Adrenal gland (tissue), 5 donors: ENCODE results near the gene MAP1B.

ENCODE experiments used
- POLR2A ChIP-seq, 2 donors: fragments of 450-650 bp; IDR thresholded peaks; one replicate each; pipeline ENCODE4 v1.6.1; 2017; ENCODE audit warnings: antibody characterized with exemption in 2 of 2, mild to moderate bottlenecking in 2 of 2, moderate library complexity in 1 of 2
- TF ChIP-seq, protein P1 (sequence below), 6 experiments: fragments of 450-650 bp in 4 of 6; fragments of 200-600 bp in 2 of 6; sonication (generic) in 1 of 6; IDR thresholded peaks; 1 replicate in 5 of 6; 2 replicates in 1 of 6; pipeline versions ENCODE4 v1.5.1 to v1.8.0; 2016 to 2021; ENCODE audit warnings: antibody characterized with exemption in 6 of 6, mild to moderate bottlenecking in 2 of 6, moderate library complexity in 1 of 6
- donor health status: DM: no; HTN: no; CAD: no.

DNA sequence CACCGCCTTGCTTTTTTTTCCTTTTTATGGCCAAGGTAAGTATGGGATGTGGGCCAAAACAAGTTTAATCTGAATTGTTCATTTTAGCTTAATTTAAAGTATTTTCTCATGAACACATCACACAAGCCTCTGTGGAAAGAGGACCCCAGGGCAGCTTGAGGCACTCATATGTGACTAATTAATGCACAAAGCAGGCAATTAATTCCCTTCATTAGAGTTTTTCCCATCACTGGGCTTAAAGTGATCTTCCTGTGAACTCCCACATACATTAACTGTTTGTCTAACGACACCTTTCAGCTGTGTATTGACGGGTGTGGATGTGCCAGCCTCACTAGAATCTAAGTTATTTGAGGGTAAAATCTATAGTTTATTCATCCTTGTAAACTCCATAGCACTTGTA lies 109.5 kb downstream of the MAP1B start:
- TF ChIP-seq, protein P1, sequence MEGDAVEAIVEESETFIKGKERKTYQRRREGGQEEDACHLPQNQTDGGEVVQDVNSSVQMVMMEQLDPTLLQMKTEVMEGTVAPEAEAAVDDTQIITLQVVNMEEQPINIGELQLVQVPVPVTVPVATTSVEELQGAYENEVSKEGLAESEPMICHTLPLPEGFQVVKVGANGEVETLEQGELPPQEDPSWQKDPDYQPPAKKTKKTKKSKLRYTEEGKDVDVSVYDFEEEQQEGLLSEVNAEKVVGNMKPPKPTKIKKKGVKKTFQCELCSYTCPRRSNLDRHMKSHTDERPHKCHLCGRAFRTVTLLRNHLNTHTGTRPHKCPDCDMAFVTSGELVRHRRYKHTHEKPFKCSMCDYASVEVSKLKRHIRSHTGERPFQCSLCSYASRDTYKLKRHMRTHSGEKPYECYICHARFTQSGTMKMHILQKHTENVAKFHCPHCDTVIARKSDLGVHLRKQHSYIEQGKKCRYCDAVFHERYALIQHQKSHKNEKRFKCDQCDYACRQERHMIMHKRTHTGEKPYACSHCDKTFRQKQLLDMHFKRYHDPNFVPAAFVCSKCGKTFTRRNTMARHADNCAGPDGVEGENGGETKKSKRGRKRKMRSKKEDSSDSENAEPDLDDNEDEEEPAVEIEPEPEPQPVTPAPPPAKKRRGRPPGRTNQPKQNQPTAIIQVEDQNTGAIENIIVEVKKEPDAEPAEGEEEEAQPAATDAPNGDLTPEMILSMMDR (IDR thresholded peaks at IDR 0.05) = no peak
- no peak for TF ChIP-seq POLR2A (IDR thresholded peaks at IDR 0.05)
